Activated CD8-positive, alpha-beta memory T cell treated with anti-CD3 and anti-CD28 coated beads for 4 hours (primary cell): Measurements from ENCODE around the gene GIPC1.
A peak's percentile ranks its signal among the peaks of the same experiment; 100 is the strongest.
"Not testable (repeated sequence)": the region's sequence is repeated elsewhere in the genome, so short reads cannot be mapped to it uniquely, and the experiment has no call there.

Source experiments
- DNase-seq, 2 donors: peaks; one replicate each; pipeline ENCODE4 v3.0.0-alpha.2; 2020; ENCODE audit warnings: low read depth in 2 of 2

GIPC1 gene

GRCh38 chr19:14496029-14496833 lies at the start of gene GIPC1:
Gene GIPC1, minus strand, starts transcription at chr19:14496127. Its CDS starts 13,151 bp downstream, at chr19:14482976.
- DNase-seq = peak; percentile 54 to 60

DNA sequence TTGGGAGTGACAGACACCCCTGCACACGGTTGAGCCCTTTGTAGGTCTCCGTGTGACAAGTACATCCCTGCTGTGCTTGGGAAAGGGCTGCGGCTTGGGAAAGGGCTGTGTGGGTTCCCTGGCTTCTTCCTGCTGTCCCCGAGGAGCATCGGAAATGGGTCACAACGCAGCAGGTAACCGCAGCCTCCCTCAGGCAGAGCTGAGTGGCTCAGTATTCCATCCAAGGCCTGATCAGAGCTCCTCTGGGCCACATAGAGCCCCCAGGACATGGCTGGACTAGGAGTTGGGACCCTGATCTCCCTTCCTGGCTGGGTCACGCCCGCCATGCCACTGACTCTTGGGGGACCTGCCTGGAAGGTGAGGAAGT lies 49.8 kb upstream of the GIPC1 start:
- no peak for DNase-seq

DNA sequence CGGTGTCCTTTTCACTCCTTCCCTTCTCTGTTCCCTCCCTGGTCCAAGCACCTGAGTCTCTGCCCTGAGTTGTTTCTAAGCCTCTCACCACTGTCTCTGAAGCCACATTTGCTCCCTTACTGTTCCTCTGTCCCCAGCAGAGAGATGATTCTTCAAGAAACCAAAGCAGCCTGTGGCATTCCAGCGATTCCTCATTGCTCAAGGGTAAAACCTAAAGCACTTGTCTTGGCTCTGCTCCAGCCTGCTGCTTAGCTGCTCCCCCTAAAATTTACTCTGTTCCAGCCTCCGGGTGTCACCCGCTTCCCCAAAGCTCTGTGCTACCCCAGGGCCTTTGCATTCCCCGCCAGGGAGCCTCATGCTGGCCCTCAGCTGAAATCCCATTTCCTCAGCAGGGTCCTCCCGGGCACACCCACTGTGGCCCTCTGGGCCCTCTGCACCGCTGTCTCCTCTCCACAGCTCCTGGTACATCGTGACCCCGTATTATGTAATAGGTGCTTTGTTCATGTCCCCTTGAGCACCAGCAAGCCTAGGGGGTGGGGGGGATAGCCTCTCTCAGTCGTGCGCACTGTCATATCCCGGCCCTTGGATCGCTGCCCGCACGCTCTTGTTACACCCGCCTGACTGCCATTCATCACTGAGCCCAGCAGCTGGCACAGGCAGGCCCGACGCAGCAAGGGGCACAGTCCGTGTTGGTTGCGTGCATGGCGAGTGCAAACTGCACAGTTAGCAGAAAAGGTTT lies 49.2 kb upstream of the GIPC1 start:
- DNase-seq = no peak

- no peak for DNase-seq
Observed at GRCh38 chr19:14544047-14544446, 48.1 kb upstream of the GIPC1 start.

DNA sequence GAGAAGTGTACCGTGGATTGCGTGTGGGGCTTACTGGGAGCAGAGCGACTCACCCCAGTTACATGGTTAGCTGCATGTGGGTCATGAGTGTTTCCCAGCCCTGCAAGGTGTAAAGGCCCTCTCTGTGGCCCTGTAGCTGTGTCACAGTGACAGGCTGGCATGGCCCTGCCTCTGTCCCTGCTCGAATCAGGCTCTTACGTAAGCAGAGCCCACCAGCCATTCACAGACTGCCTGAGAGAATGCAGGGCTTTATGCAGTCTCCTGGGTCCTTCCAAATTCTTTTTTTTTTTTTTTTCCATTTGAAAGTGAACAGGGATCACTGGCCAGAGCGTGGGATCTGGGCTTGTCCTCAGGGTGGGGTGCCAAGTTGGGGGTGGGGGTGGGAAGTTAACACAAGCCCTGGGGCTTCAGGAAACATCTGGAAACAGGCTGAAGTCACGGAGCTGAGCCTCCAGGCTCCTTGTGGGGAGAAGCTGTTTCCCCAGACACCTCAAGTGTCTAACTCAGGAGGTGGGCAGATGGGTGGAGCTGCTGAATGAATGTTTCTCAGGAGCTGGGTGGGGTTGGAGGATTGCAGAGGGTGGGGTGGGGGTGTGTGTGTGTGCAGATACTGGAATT lies 46.9 kb upstream of the GIPC1 start:
- no peak for DNase-seq

DNA sequence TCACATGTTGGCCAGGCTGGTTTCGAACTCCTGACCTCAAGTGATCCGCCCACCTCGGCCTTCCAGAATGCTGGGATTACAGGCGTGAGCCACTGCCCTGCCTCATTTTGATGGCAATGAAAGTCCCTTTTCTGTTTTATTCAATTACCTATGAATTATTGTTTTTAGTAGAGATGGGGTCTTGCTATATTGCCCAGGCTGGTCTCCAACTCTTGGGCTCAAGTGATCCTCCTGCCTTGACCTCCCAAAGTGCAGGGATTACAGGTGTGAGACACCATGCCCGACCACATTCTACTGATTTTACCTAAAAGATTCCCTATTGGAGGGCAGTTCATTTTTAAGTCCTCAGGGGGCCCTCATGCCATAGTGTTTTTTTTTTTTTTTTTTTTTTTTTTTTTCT lies 46.1 kb upstream of the GIPC1 start:
- not testable (repeated sequence) for DNase-seq

DNA sequence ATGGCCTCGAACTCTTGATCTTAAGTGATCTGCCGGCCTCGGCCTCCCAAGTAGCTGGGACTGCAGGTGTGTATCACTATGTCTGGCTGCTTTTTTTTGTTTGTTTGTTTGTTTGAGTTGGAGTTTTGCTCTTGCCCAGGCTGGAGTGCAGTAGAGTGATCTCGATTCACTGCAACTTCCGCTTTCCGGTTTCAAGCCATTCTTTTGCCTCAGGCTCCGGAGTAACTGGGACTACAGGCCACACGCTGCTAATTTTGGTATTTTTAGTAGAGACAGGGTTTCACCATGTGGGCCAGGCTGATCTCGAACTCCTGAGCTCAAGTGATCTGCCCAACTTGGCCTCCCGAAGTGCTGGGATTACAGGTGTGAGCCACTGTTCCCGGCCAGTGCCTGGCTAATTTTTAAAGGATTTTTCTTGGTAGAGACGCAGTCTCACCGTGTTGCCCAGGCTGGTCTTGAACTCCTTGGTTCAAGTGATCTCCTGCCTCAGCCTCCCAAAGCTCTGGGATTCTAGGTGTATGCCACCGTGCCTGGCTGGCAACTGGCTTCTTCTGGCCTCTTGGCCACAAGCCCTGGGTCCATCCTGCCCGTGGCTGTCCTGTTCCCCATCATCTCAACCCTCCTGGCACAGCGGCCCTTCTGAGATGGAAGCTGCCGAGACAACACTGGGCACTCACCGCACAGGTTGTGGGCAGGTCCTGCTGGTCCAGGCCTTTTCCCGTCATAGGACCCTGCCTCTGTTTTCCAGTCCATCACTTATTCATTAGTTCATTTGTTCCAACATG lies 45.0 kb upstream of the GIPC1 start:
- no peak for DNase-seq

- DNase-seq = no peak
Observed at GRCh38 chr19:14536926-14537692, 41.2 kb upstream of the GIPC1 start.

- no peak for DNase-seq
Observed at GRCh38 chr19:14533450-14533849, 37.5 kb upstream of the GIPC1 start.

DNA sequence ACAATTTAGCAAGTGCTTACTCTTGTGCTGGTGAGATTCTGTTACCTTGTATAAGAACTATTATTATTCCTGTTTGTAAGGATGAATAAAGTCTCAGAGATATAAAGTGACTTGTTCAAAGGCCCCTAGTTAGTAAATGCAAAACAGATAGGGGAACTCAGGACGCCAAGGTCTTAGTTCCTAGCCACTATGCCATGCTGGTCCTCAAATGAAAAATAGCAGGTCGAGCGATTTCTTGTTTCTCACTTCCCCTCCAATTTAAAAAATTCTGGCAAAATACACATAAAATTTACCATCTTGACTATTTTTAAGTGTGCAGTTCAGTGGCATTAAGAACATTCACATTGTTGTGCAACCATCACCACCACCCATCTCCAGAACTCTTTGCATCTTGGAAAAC lies 34.6 kb upstream of the GIPC1 start:
- DNase-seq = no peak

DNA sequence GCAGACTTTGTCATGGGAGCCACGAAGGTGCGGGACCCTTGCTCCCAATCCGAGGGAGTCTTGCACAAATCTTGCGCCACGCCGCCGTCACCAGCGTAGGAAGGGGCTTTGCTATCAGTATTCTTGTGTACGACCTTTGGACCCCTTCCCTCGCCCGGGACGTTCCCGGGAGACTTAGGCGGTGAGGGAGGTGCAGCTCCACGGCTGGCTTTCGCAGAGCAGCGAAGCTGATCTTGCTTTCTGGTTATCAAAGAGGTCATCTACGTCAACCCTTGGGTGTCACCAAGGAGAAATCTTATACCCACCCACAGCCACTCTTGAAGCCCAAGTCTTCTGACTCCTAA lies 34.0 kb upstream of the GIPC1 start:
- no peak for DNase-seq

DNA sequence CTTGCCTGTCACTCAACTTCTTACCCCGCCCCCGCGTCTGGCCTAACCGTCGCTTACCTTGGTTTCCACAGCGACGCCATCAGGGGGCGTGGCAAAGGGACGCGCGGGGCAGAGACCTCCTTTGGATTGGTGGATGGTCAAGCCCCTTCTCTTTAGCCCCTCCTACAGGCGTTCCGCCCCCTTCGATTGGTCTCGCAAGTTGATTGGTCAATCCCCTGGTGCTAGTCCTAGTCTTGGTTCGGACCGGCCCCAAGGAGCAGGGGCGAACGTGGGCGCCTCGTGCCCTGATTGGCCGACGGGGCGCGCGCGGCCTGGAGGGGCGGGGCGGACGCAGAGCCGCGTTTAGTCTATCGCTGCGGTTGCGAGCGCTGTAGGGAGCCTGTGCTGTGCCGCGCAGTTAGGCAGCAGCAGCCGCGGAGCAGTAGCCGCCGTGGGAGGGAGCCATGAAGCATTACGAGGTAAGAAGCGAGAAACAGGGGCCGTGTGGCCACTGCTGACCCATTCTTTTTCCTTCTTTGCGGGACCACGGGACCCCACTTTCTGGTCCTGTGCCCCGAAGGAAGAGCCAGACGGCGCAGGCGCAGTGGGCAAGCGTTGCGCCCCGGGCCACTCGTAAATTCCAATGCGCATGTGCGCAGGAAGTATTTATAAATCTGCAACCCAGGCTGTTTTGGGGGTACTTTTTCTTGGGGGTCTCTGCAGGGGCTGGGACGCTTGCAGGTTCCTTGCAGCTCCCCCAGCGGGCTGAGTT lies 33.5 kb upstream of the GIPC1 start, which contains the start of gene TECR:
Gene TECR (plus strand): TSS at position 341 of the 751 bp plus-strand sequence. CDS start 103 bp downstream, at position 444.
- peak; percentile 100 for DNase-seq

GRCh38 chr19:14528419-14529253 lies 32.7 kb upstream of the GIPC1 start:
- no peak for DNase-seq

DNA sequence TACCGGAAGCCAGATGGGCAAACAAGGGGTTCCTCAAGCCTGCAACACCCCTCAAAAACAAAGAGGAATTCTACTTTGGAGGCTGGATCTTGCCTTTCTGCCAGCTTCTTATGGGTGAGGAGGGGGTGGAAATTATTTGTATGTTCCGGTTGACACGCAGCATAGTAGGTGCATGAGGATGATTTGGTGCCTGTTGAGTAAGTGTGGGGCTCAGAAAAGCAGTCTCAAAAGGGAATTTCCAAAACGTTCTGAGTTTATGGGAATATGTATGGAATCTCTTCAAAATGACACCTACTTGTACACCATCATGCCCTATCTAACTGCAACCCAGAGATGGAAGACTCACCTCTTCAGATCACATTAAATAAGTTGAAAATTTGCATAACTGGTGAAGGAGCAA lies 30.5 kb upstream of the GIPC1 start:
- no peak for DNase-seq

DNA sequence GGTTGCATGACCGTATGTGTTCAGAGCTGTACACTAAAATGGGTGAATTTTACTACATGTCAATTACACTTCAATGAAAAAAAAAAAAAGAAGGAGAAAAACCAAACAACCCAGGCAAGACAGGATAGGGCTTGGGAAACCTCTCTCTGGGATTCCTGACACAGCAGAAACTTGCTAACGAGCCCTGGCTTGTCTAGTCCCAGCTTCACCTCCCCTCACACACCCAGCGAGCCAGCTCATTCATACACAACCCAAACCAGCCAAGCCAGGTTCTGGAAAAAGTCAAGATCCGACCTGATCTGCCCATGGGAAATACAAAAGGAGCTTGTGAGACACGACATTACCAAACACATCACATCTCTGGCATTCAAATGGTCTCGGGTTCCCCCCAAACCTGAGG lies 29.8 kb upstream of the GIPC1 start:
- DNase-seq = no peak

DNA sequence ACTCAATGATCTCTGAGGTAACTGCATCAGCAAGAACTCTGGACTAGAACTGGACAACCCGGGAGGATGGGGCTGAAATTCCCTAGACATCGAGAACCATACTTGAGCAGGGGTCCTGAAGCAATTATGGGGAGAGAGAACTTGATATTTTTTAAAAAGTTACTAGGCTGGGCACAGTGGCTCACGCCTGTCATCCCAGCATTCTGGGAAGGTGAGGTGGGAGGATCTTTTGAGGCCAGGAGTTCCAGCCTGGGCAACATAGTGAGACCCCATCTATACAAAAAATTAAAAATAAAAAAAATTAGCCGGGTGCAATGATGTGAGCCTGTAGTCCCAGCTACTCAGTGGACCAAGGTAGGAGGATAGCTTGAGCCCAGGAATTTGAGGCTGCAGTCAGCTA lies 24.6 kb upstream of the GIPC1 start:
- DNase-seq = no peak

DNA sequence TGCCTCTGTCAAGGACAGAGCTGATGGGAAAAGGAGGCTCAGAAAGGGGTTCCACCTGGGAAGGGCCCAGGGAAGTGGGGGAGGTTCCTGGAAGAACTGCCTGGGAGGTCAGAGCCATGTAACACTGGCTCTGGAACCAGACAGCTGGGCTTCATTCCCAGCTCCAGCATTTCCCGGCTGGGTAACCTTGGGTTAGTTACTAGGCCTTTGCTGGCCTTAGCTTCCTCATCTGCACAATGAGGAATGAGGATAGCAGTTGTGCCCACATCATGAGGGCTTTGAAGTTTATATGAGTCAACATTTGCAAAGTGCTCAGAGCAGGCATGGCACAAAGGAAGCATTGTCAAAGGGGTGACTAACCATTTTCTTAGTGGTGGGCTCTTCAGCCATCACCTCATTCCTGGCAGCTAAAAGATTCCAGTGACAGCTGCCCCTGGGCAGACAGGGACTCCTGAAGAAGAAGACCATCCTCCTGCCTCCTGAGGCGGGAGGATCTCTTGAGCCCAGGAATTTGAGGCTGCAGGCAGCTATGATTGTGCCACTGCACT lies 24.0 kb upstream of the GIPC1 start:
- DNase-seq = no peak

DNA sequence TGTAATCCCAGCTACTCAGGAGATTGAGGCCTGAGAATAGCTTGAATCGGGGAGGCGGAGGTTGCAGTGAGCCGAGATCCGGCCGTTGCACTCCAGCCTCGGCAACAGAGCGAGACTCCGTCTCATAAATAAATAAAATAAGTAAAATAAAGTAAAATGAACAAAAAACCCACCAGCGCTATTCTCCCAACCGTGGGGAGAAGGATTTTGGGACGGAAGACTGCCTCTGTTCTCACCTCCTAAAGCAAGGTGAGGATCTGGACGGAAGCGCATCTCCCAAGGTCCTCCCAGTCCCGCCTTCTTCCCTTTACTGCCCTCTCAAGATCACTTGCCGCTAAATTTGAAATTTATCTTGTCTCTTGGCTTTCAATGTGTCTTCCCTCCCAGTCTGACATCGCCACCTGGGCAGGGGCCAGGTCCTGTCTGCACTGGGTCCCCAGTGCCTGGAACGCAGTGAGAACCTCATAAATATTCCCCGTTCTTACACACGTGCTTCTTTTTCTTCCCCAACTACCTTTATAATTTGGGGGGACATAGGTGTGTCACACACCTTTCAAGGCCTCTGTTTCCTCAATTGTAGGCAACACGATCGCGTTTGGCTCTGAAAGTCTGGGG lies 23.4 kb upstream of the GIPC1 start:
- DNase-seq = no peak
